GM12872 (cell line): ENCODE data around the gene ATP8B3.

Experiments
- TF ChIP-seq, protein P1 (sequence below): IDR thresholded peaks from 3 replicates; pipeline ENCODE4 v1.5.1; 2011; ENCODE audit warnings: low read depth, mild to moderate bottlenecking, low read length, moderate library complexity; ENCODE audit not compliant: insufficient read depth

The ATP8B3 gene

GRCh38 chr19:1836458-1837221, 24.6 kb upstream of the ATP8B3 start:
- TF ChIP-seq, protein P1, sequence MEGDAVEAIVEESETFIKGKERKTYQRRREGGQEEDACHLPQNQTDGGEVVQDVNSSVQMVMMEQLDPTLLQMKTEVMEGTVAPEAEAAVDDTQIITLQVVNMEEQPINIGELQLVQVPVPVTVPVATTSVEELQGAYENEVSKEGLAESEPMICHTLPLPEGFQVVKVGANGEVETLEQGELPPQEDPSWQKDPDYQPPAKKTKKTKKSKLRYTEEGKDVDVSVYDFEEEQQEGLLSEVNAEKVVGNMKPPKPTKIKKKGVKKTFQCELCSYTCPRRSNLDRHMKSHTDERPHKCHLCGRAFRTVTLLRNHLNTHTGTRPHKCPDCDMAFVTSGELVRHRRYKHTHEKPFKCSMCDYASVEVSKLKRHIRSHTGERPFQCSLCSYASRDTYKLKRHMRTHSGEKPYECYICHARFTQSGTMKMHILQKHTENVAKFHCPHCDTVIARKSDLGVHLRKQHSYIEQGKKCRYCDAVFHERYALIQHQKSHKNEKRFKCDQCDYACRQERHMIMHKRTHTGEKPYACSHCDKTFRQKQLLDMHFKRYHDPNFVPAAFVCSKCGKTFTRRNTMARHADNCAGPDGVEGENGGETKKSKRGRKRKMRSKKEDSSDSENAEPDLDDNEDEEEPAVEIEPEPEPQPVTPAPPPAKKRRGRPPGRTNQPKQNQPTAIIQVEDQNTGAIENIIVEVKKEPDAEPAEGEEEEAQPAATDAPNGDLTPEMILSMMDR = no peak

- TF ChIP-seq, protein P1 = no peak
Measured at GRCh38 chr19:1833540-1833939, 21.5 kb upstream of the ATP8B3 start.

DNA sequence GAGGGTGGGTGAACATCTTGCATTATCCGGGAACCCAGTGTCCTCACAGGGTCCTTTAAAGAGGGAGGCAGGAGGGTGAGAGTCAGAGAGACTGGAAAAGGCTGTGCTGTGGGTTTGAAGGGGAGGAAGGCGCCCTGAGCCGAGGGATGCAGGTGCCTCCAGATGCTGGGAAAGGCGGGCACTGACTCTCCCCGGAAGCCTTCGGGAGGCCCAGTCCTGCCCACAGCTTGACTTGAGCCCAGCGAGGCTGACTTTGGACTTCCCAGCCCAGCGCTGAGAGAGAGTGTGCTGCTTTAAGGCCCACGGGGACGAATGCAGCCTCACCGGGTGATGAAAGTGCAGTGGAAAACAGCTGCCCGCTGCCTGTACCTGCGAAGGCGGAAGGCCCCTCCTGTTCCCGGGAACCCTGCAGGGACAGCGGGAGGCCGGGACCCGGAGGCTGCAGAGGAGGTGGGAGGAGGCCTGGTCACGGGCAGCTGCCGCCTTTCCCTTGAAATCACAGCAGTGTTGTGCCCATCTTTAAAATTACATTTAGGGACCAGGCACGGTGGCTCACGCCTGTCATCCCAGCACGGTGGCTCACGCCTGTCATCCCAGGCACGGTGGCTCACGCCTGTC, 20.1 kb upstream of the ATP8B3 start:
- TF ChIP-seq, protein P1 = no peak

- TF ChIP-seq, protein P1 = no peak
Measured at GRCh38 chr19:1830978-1831377, 18.9 kb upstream of the ATP8B3 start.

GRCh38 chr19:1830568-1830967, 18.5 kb upstream of the ATP8B3 start:
- TF ChIP-seq, protein P1 = no peak

DNA sequence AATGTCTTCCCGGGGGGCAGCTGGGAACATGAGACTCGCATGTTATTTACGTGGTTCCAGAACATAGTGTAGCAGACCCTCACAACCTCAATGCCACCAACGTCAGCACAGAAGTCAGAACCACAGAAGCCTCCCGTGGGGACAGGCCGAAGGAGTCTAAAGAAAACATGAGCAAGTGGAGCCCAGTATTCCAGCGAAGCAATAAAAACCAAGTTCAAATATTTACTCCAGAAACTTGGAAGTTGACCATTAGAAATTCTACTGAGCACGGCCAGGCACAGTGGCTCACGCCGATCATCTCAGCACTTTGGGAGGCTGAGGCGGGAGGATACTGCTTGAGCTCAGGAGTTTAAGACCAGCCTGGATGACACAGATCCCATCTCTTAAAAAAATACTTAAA, 17.9 kb upstream of the ATP8B3 start:
- TF ChIP-seq, protein P1 = no peak

DNA sequence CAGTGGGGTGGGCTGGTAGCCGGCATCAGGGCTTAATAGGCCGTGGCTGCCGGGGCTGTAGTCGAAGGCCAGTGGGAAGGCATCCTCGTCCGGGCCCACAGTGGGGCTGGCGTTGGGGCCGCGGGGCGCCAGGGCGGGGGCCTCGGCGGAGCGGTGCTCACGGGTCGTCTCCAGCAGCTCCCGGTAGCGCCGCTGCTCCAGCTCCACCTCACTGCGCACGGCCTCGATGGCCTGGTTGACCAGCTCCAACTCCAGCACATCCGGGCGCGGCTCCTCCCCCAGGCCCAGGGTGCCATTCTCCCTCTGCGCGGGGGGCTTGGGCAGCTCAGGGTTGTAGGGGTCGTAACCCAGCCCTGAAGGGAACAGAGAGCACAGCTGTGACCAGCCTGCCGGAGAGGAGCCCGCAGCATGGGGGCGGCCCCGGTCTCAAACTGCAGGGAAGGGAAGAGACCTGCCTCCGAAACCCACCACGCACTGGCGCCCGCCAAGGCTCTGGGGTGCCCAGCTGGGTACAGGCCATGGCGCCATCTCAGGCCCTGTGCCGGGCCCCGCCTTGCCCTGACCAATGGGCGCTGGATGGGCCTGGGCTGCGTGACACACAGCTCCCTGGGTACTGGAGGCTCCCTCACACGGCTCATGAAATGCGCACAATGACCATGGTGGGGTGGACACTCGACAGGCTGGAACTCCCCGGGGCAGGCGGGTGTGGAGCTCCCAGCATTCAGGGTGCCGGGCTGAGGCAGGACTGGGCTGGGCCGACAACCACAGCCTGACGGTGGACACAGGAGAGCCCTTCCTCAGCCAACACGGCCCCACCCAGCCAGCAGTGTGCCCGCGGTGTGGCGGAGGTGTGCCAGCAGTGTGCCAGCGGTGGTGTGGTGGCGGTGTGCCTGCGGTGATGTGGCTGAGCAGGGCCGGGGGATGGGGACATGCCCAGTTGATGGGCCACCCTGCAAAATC, 16.5 kb upstream of the ATP8B3 start:
- TF ChIP-seq, protein P1 = no peak
